Ishikawa (cell line): ENCODE results near the gene LRIG2.

Experiments
- CEBPB ChIP-seq: IDR thresholded peaks from 2 replicates; pipeline ENCODE4 v1.6.1; 2012
- CREB1 ChIP-seq: IDR thresholded peaks from 2 replicates; pipeline ENCODE4 v1.6.1; 2012; ENCODE audit warnings: low read depth
- EGR1 ChIP-seq: IDR thresholded peaks from 2 replicates; pipeline ENCODE4 v1.6.1; 2012
- EP300 ChIP-seq: IDR thresholded peaks from 2 replicates; pipeline ENCODE4 v1.6.1; 2012; ENCODE audit warnings: borderline replicate concordance
- FOXM1 ChIP-seq: IDR thresholded peaks from 2 replicates; pipeline ENCODE4 v1.6.1; 2012; ENCODE audit warnings: low read depth, borderline replicate concordance
- NFIC ChIP-seq: IDR thresholded peaks from 2 replicates; pipeline ENCODE4 v1.6.1; 2012
- RAD21 ChIP-seq: IDR thresholded peaks from 2 replicates; pipeline ENCODE4 v1.6.1; 2012; ENCODE audit warnings: low read depth
- TAF1 ChIP-seq: IDR thresholded peaks from 2 replicates; pipeline ENCODE4 v1.6.1; 2012; ENCODE audit warnings: low read depth, mild to moderate bottlenecking
- TCF12 ChIP-seq: IDR thresholded peaks from 2 replicates; pipeline ENCODE4 v1.6.1; 2012; ENCODE audit warnings: low read depth
- TEAD4 ChIP-seq: IDR thresholded peaks from 2 replicates; pipeline ENCODE4 v1.6.1; 2012
- YY1 ChIP-seq: IDR thresholded peaks from 2 replicates; pipeline ENCODE4 v1.6.1; 2012; ENCODE audit warnings: low read depth
- ZBTB7A ChIP-seq: IDR thresholded peaks from 2 replicates; pipeline ENCODE4 v1.6.1; 2012; ENCODE audit warnings: low read depth
- TF ChIP-seq, protein P1 (sequence below): IDR thresholded peaks from 2 replicates; pipeline ENCODE4 v1.6.1; 2012
- TF ChIP-seq, protein P2 (sequence below): IDR thresholded peaks from 2 replicates; pipeline ENCODE4 v1.6.1; 2012; ENCODE audit warnings: low read depth, mild to moderate bottlenecking
- TF ChIP-seq, protein P3 (sequence below): IDR thresholded peaks from 2 replicates; pipeline ENCODE4 v1.6.1; 2012

LRIG2 gene

DNA sequence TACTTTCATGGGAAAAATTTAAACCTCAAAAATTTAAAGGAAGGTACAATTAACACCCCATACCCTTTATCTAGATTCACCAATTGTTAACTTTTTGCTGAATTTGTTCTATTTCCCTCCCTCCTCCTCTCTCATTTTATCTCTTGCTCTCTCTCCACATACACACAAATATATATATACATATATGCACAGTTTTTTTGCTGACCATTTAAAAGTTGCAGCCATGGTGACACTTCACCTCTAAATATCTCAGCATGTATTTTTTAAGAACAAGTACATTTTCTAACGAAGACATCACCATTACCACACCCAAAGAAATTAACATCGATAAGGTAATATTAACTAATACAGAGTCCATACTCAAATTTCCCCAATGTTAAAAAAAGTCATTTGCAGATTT, 33.9 kb downstream of the LRIG2 start:
- no peak for TF ChIP-seq YY1
- no peak for TF ChIP-seq FOXM1
- no peak for TF ChIP-seq TCF12
- no peak for TF ChIP-seq RAD21
- TF ChIP-seq, protein P1, sequence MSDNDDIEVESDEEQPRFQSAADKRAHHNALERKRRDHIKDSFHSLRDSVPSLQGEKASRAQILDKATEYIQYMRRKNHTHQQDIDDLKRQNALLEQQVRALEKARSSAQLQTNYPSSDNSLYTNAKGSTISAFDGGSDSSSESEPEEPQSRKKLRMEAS, result no peak
- TF ChIP-seq ZBTB7A, result no peak
- TF ChIP-seq EGR1, result no peak

DNA sequence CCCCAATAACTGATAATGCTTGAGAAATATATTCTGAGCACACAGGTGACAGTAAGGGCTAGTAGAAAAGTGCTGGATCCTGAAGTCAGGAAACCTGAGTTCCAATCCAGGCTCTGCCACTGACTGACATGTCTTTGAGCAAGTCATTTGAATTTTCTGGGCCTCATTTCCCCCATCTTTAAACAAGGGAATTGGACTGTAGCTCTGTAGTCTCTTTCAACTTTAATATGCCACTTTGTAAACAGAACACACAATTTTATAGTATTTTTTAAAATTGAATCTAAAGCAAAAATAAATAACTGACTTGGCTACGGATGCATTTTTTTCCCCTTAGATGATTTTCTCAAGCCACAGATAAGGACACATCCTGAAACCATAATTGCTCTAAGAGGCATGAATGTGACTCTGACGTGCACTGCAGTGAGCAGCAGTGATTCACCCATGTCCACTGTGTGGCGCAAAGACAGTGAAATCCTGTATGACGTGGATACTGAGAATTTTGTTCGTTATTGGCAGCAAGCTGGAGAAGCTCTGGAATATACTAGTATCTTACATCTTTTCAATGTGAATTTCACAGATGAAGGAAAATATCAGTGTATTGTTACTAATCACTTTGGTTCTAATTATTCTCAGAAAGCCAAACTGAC, 37.0 kb downstream of the LRIG2 start:
- TF ChIP-seq TEAD4 (no peak), EP300 (no peak), RAD21 (no peak), TCF12 (no peak), CREB1 (no peak), CEBPB (no peak), EGR1 (no peak), FOXM1 (no peak), TAF1 (no peak), ZBTB7A (no peak), NFIC (no peak), YY1 (no peak)
- TF ChIP-seq, protein P1, result no peak
- TF ChIP-seq, protein P2, sequence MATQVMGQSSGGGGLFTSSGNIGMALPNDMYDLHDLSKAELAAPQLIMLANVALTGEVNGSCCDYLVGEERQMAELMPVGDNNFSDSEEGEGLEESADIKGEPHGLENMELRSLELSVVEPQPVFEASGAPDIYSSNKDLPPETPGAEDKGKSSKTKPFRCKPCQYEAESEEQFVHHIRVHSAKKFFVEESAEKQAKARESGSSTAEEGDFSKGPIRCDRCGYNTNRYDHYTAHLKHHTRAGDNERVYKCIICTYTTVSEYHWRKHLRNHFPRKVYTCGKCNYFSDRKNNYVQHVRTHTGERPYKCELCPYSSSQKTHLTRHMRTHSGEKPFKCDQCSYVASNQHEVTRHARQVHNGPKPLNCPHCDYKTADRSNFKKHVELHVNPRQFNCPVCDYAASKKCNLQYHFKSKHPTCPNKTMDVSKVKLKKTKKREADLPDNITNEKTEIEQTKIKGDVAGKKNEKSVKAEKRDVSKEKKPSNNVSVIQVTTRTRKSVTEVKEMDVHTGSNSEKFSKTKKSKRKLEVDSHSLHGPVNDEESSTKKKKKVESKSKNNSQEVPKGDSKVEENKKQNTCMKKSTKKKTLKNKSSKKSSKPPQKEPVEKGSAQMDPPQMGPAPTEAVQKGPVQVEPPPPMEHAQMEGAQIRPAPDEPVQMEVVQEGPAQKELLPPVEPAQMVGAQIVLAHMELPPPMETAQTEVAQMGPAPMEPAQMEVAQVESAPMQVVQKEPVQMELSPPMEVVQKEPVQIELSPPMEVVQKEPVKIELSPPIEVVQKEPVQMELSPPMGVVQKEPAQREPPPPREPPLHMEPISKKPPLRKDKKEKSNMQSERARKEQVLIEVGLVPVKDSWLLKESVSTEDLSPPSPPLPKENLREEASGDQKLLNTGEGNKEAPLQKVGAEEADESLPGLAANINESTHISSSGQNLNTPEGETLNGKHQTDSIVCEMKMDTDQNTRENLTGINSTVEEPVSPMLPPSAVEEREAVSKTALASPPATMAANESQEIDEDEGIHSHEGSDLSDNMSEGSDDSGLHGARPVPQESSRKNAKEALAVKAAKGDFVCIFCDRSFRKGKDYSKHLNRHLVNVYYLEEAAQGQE, result no peak
- TF ChIP-seq, protein P3, sequence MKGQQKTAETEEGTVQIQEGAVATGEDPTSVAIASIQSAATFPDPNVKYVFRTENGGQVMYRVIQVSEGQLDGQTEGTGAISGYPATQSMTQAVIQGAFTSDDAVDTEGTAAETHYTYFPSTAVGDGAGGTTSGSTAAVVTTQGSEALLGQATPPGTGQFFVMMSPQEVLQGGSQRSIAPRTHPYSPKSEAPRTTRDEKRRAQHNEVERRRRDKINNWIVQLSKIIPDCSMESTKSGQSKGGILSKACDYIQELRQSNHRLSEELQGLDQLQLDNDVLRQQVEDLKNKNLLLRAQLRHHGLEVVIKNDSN, result no peak

DNA sequence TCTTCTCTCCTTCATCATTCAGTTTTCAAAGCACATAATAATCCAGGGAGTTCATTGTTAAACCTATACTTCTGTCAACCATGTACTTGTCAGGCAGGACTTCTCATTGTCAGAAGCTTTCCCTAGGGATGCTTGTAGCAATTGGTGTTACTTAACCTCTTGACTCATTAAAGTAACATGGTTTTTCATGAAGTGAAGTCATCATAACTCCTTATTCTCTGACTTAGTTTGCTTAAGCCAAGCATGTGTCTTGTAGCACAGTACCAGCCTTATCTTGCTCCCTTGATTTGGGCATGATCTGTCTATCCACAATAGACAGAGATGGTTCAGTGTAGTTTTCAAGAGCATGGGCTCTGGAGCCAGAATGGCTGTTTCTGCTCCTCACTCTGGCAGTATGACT, 45.3 kb downstream of the LRIG2 start:
- TF ChIP-seq RAD21 (no peak), TEAD4 (no peak), ZBTB7A (no peak), FOXM1 (no peak), CREB1 (no peak), TCF12 (no peak), EP300 (no peak), EGR1 (no peak)
- TF ChIP-seq, protein P3, result no peak
- TF ChIP-seq, protein P2, result no peak

DNA sequence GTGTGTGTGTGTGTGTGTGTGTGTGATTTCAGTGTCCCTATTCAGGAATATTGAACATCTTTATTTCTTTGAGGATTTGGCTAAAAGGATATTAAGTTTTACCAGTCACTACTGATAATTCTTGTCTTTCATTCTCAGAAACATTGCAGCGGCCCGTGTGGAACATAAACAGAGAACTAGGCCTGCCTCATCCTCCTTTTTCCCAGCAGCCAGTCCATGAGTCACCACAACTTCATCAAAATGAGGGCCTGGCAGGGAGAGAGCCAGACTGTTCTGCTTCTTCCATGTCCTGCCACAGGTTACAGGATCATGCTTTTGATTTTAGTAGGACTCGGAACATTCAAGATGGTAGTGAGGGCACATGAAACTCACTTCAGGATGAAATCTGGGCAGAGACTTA, 50.7 kb downstream of the LRIG2 start:
- TF ChIP-seq TCF12 (no peak), YY1 (no peak), NFIC (no peak), ZBTB7A (no peak), TAF1 (no peak), FOXM1 (no peak), TEAD4 (no peak), CREB1 (no peak), EGR1 (no peak), RAD21 (no peak), EP300 (no peak), CEBPB (no peak)
- TF ChIP-seq, protein P2, result no peak
- TF ChIP-seq, protein P3, result no peak
- TF ChIP-seq, protein P1, result no peak
